ENCODE measurements around the gene VSTM5.

DNA sequence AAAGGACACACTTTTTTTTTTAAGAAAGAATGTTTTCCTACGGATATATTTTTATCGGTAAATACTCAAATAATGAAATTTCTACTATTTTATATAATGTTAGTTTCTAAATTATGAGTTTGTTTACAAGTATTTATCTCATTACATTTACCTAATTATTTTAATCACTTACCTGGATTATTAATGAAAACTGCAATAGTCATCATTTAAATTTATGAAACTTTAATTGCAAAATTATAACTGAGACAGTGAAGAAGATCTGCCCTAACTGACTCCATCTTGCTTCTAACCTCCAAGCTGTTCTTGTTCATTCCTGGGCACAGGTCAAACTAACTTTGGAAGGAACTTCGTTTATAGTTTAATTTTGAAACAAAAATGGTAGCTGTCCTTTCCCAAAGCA, 25.2 kb upstream of the VSTM5 start:
- TF ChIP-seq, protein P1, sequence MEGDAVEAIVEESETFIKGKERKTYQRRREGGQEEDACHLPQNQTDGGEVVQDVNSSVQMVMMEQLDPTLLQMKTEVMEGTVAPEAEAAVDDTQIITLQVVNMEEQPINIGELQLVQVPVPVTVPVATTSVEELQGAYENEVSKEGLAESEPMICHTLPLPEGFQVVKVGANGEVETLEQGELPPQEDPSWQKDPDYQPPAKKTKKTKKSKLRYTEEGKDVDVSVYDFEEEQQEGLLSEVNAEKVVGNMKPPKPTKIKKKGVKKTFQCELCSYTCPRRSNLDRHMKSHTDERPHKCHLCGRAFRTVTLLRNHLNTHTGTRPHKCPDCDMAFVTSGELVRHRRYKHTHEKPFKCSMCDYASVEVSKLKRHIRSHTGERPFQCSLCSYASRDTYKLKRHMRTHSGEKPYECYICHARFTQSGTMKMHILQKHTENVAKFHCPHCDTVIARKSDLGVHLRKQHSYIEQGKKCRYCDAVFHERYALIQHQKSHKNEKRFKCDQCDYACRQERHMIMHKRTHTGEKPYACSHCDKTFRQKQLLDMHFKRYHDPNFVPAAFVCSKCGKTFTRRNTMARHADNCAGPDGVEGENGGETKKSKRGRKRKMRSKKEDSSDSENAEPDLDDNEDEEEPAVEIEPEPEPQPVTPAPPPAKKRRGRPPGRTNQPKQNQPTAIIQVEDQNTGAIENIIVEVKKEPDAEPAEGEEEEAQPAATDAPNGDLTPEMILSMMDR (IDR thresholded peaks at IDR 0.05; ENCODE audit: low read length): no peak
- TF ChIP-seq EZH2 (IDR thresholded peaks at IDR 0.05; ENCODE audit: borderline replicate concordance, low read length): no peak
